OCI-LY7 (cell line): Measurements from ENCODE around the gene SLC12A8.
A peak's percentile ranks its signal among the peaks of the same experiment; 100 is the strongest.

Experiments
- CTCF ChIP-seq: fragments of 200-600 bp; sonication (generic); conservative IDR thresholded peaks from 2 replicates; pipeline ENCODE4 v1.5.1; 2014; ENCODE audit warnings: mild to moderate bottlenecking, antibody characterized with exemption, low read length, moderate library complexity, mixed read lengths
- EZH2phosphoT487 ChIP-seq: fragments of 200-600 bp; sonication (generic); IDR thresholded peaks from 2 replicates; pipeline ENCODE4 v1.6.1; 2018; ENCODE audit warnings: low read depth, borderline replicate concordance, mild to moderate bottlenecking, mixed run types, antibody characterized with exemption, low read length, moderate library complexity, mixed read lengths

- TF ChIP-seq CTCF (peak; percentile 86), EZH2phosphoT487 (no peak)
Measured at GRCh38 chr3:125150525-125151441, 61.8 kb downstream of the SLC12A8 start.
